Heart left ventricle (tissue), 13 donors: ENCODE measurements around the gene ZNF44.

Source experiments
- POLR2A ChIP-seq, 2 donors: fragments of 450-650 bp; IDR thresholded peaks; one replicate each; pipeline ENCODE4 v1.6.1; 2017; ENCODE audit warnings: antibody characterized with exemption in 2 of 2, mild to moderate bottlenecking in 2 of 2, moderate library complexity in 2 of 2
- TF ChIP-seq, protein P1 (sequence below), 12 donors: fragments of 200-600 bp; sonication (generic) in 4 of 12; IDR thresholded peaks; one replicate each; pipeline versions ENCODE4 v1.5.0 to v1.8.0; 2018 to 2022; ENCODE audit warnings: antibody characterized with exemption in 12 of 12, mild to moderate bottlenecking in 5 of 12
- donor health status: ischemic (EF 13 %, LVEDD 7.1; RV severe dilation, severe dysfunction).
- donor health status: DM: no; HTN: yes; CAD: no.
- donor health status: DM: no; HTN: no; CAD: no.
- donor health status: ischemic (EF 25% LVEDD 6.9; RV normal size, moderate dysfunction).
- donor health status: ischemic (EF 25% LVEDD 5.7; RV mildly dilated, moderate dysfunction).
- donor health status: ischemic (EF 35%, LVEDD 5.7; RV mildly dilated, moderate dysfunction).
- donor health status: nonischemic (EF 11% LVEDD 7.7; RV severe dilation, severe dysfunction).
- donor health status: DM: yes; HTN: yes; CAD: no.
- donor health status: PGD.
- donor health status: ischemic (EF 29% LVEDD 5.4; RV normal size, mild dysfunction).
- donor health status: nonischemic (EF 23%, LVEDD 6.1; RV moderate dilation, normal function).

GRCh38 chr19:12260861-12261260 lies 33.8 kb downstream of the ZNF44 start:
- TF ChIP-seq, protein P1, sequence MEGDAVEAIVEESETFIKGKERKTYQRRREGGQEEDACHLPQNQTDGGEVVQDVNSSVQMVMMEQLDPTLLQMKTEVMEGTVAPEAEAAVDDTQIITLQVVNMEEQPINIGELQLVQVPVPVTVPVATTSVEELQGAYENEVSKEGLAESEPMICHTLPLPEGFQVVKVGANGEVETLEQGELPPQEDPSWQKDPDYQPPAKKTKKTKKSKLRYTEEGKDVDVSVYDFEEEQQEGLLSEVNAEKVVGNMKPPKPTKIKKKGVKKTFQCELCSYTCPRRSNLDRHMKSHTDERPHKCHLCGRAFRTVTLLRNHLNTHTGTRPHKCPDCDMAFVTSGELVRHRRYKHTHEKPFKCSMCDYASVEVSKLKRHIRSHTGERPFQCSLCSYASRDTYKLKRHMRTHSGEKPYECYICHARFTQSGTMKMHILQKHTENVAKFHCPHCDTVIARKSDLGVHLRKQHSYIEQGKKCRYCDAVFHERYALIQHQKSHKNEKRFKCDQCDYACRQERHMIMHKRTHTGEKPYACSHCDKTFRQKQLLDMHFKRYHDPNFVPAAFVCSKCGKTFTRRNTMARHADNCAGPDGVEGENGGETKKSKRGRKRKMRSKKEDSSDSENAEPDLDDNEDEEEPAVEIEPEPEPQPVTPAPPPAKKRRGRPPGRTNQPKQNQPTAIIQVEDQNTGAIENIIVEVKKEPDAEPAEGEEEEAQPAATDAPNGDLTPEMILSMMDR (IDR thresholded peaks at IDR 0.05) = no peak
- no peak for TF ChIP-seq POLR2A (IDR thresholded peaks at IDR 0.05)
